K562 (cell line): ENCODE data around the gene TSKS. TPM values are rescaled to one million over a fixed set of nuclear protein-coding genes. Genes with fewer than 3 reads are reported as not detected.

ENCODE experiments used
- CHD1 ChIP-seq: fragments of 200-600 bp; sonication (generic); IDR thresholded peaks from one replicate; pipeline ENCODE4 v1.6.1; 2012; ENCODE audit warnings: mild to moderate bottlenecking, moderate library complexity, low read length, inconsistent platforms
- DEAF1 ChIP-seq: fragments of 450-650 bp; formaldehyde crosslinking; IDR thresholded peaks from 2 replicates; pipeline ENCODE4 v1.4.0; 2020; ENCODE audit warnings: mild to moderate bottlenecking, moderate library complexity
- DLX4 ChIP-seq: fragments of 250-450 bp; sonication (Bioruptor Pico); IDR thresholded peaks from 2 replicates; pipeline ENCODE4 v1.6.1; 2021; ENCODE audit warnings: mild to moderate bottlenecking
- ETV6 ChIP-seq, 3 experiments: fragments of 150-350 bp in 1 of 3; sonication (generic) in 1 of 3; formaldehyde crosslinking in 1 of 3; IDR thresholded peaks; 2 replicates each; pipeline versions ENCODE4 v1.6.1 to v1.8.0; 2014 to 2022; ENCODE audit warnings: borderline replicate concordance in 2 of 3, low read depth in 2 of 3, antibody characterized with exemption in 1 of 3, low read length in 1 of 3, mild to moderate bottlenecking in 1 of 3, missing genetic modification reagents in 1 of 3
- GTF2F1 ChIP-seq: IDR thresholded peaks from 2 replicates; pipeline ENCODE4 v1.6.1; 2011; ENCODE audit warnings: low read depth, low read length, improper control_type of control experiment
- HES1 ChIP-seq: fragments of 450-650 bp; IDR thresholded peaks from 2 replicates; pipeline ENCODE4 v1.6.1; 2016; ENCODE audit warnings: low read depth, mild to moderate bottlenecking, moderate library complexity
- IRF9 ChIP-seq: fragments of 450-650 bp; IDR thresholded peaks from 2 replicates; pipeline ENCODE4 v1.6.1; 2016; ENCODE audit warnings: missing biosample characterization, missing genetic modification characterization
- MAX ChIP-seq: sonication (generic); formaldehyde crosslinking; IDR thresholded peaks from 2 replicates; pipeline ENCODE4 v1.9.0; 2022; ENCODE audit warnings: mild to moderate bottlenecking, missing genetic modification reagents
- NKRF ChIP-seq: fragments of 450-650 bp; IDR thresholded peaks from 2 replicates; pipeline ENCODE4 v1.6.1; 2016; ENCODE audit warnings: borderline replicate concordance
- NRF1 ChIP-seq, 2 experiments: fragments of 450-650 bp; IDR thresholded peaks in 1 of 2; conservative IDR thresholded peaks in 1 of 2; 2 replicates each; pipeline ENCODE4 v1.6.1; 2014; ENCODE audit warnings: mild to moderate bottlenecking in 2 of 2
- PKNOX1 ChIP-seq: fragments of 450-650 bp; IDR thresholded peaks from 2 replicates; pipeline ENCODE4 v1.6.1; 2016
- POLR3A ChIP-seq: IDR thresholded peaks from 2 replicates; pipeline ENCODE4 v1.6.1; 2011; ENCODE audit warnings: borderline replicate concordance, mild to moderate bottlenecking, moderate library complexity; ENCODE audit not compliant: insufficient read length, insufficient read depth; ENCODE audit errors: extremely low read depth
- RAD21 ChIP-seq, 2 experiments: fragments of 250-450 bp in 1 of 2; fragments of 450-650 bp in 1 of 2; sonication (Bioruptor Pico) in 1 of 2; formaldehyde crosslinking in 1 of 2; IDR thresholded peaks in 1 of 2; conservative IDR thresholded peaks in 1 of 2; 2 replicates each; pipeline versions ENCODE4 v1.4.0 to v1.8.0; 2020 to 2022; ENCODE audit warnings: mild to moderate bottlenecking in 2 of 2, moderate library complexity in 1 of 2
- RBFOX2 ChIP-seq: fragments of 200-400 bp; formaldehyde crosslinking; IDR thresholded peaks from 2 replicates; pipeline ENCODE4 v1.6.1; 2017; ENCODE audit warnings: low read depth, mild to moderate bottlenecking, low read length, moderate library complexity
- RFX7 ChIP-seq: fragments of 250-450 bp; sonication (Bioruptor Pico); IDR thresholded peaks from 2 replicates; pipeline ENCODE4 v1.5.1; 2021; ENCODE audit warnings: mild to moderate bottlenecking
- ZBTB49 ChIP-seq: sonication (generic); formaldehyde crosslinking; IDR thresholded peaks from 2 replicates; pipeline ENCODE4 v1.8.0; 2022; ENCODE audit warnings: missing genetic modification reagents, mild to moderate bottlenecking, borderline replicate concordance
- ZNF586 ChIP-seq: fragments of 450-650 bp; formaldehyde crosslinking; conservative IDR thresholded peaks from 2 replicates; pipeline ENCODE4 v1.4.0; 2020; ENCODE audit warnings: mild to moderate bottlenecking, moderate library complexity
- polyA plus RNA-seq, 8 experiments: library from polyadenylated mRNA; depleted of rRNA in 4 of 8; stranded (reverse) in 5 of 8; unstranded in 3 of 8; fragments of >200 nt; fragmentation: Nextera tagmentation in 2 of 8; fragmentation: Illumina TruSeq in 1 of 8; extraction: Ambion mirVana in 2 of 8; extraction: Trizol in 1 of 8; gene quantifications; 2 replicates each; pipeline versions ENCODE4 v1.2.1 to v1.2.3, GENCODE V29; 2011 to 2014; ENCODE audit warnings: inconsistent platforms in 1 of 8, missing spikeins in 1 of 8
- total RNA-seq, 7 experiments: library from RNA; depleted of rRNA in 6 of 7; stranded (reverse); fragments of >200 nt in 6 of 7; fragmentation: Illumina TruSeq in 2 of 7; extraction: Trizol in 2 of 7; gene quantifications; 2 replicates each; pipeline versions ENCODE4 v1.2.1 to v1.2.3, GENCODE V29; 2011 to 2021; ENCODE audit warnings: low replicate concordance in 1 of 7

Gene TSKS
- total and polyA plus RNA-seq, 9 of the 15 experiments (the other 6 are each of a cell fraction or from before 2014, with no cell fraction given) = 0.14 to 4.5 (median 0.80) TPM

GRCh38 chr19:49716154-49716553 is 47.0 kb downstream of the TSKS start (continued):
- TF ChIP-seq RAD21 (CRISPR knock-in tag; conservative IDR thresholded peaks at IDR 0.05 in 1 of 2, IDR thresholded peaks at IDR 0.05 in 1 of 2) (no peak), CHD1 (no peak), NKRF (no peak), MAX (CRISPR knock-in tag) (peak; percentile 43), PKNOX1 (peak; percentile 46), NRF1 (conservative IDR thresholded peaks at IDR 0.05 in 1 of 2, IDR thresholded peaks at IDR 0.05 in 1 of 2) (no peak), ZBTB49 (no peak), IRF9 (tag) (no peak), ZNF586 (CRISPR knock-in tag) (no peak), ETV6 (IDR thresholded peaks at IDR 0.05; ENCODE audit: borderline replicate concordance in 1 of 2, low read depth in 2 of 2, low read length in 1 of 2) (no peak), ETV6 (CRISPR knock-in tag; IDR thresholded peaks at IDR 0.05; ENCODE audit: borderline replicate concordance) (no peak), RFX7 (CRISPR knock-in tag) (no peak), GTF2F1 (no peak), HES1 (no peak), DEAF1 (CRISPR knock-in tag) (no peak), POLR3A (no peak), DLX4 (no peak), RBFOX2 (no peak)
